A549 (cell line): Measurements from ENCODE around the gene NDC80. TPM values are rescaled to one million over a fixed set of nuclear protein-coding genes. Genes with fewer than 3 reads are reported as not detected.

Experiments used
- ATAC-seq, 2 experiments: fragments of 200-7000 bp in 1 of 2; fragments of >200 bp in 1 of 2; cut with Nextera tagmentation in 1 of 2; cut with Tn5 transposase in 1 of 2; 3 replicates each; pipeline versions ENCODE4 v1.8.0 to v1.9.1; 2018 to 2020; ENCODE audit warnings: mild to moderate bottlenecking in 1 of 2, moderate library complexity in 1 of 2
- CTCF ChIA-PET: fragments of 300-600 bp; sonication (Branson Sonifier 250); formaldehyde crosslinking; extraction: SDS; loops from one replicate; lab custom pipeline; 2021; ENCODE audit warnings: antibody characterized with exemption, inconsistent platforms; lab: Yijun Ruan, JAX
- POLR2A ChIA-PET: fragments of 350-600 bp; formaldehyde crosslinking; extraction: SDS; loops from one replicate; lab custom pipeline; 2021; ENCODE audit warnings: antibody characterized with exemption, inconsistent platforms; lab: Yijun Ruan, JAX
- DNase-seq, 2 experiments: peaks; one replicate each; pipeline versions ENCODE4 v3.0.0 to v3.0.0-alpha.2; 2011 to 2016; ENCODE audit warnings: low read depth in 1 of 2, low spot score in 1 of 2
- FAIRE-seq: peaks from 2 replicates; lab custom pipeline; 2011; peaks lifted over from hg19 to GRCh38; lab: Jason Lieb, UNC
- H3K27ac ChIP-seq, 2 experiments: fragments of >200 bp; sonication (Bioruptor Twin); formaldehyde crosslinking; 3 replicates each; pipeline ENCODE4 v1.5.1; 2016 to 2017
- H3K4me1 ChIP-seq: fragments of >200 bp; sonication (Bioruptor Twin); formaldehyde crosslinking; 3 replicates; pipeline ENCODE4 v1.6.1; 2016
- H3K4me2 ChIP-seq: fragments of >200 bp; sonication (Bioruptor Twin); formaldehyde crosslinking; 3 replicates; pipeline ENCODE4 v1.6.1; 2016
- H3K4me3 ChIP-seq: fragments of >200 bp; sonication (Bioruptor Twin); formaldehyde crosslinking; 3 replicates; pipeline ENCODE4 v1.5.1; 2016
- H3K9me3 ChIP-seq: fragments of >200 bp; sonication (Bioruptor Twin); formaldehyde crosslinking; 3 replicates; pipeline ENCODE4 v1.6.1; 2016
- ATOH8 ChIP-seq: fragments of 250-450 bp; sonication (Bioruptor Pico); IDR thresholded peaks from 2 replicates; pipeline ENCODE4 v1.5.0; 2020; ENCODE audit warnings: low read depth, mild to moderate bottlenecking, moderate library complexity
- CEBPB ChIP-seq, 2 experiments: fragments of >200 bp in 1 of 2; sonication (Bioruptor Twin) in 1 of 2; formaldehyde crosslinking in 1 of 2; IDR thresholded peaks; 2 replicates each; pipeline ENCODE4 v1.6.1; 2012 to 2016
- CHD4 ChIP-seq: fragments of 200-600 bp; sonication (generic); IDR thresholded peaks from 2 replicates; pipeline ENCODE4 v1.6.1; 2016; ENCODE audit warnings: antibody characterized with exemption, mild to moderate bottlenecking, borderline replicate concordance
- EHMT2 ChIP-seq: fragments of 200-600 bp; sonication (generic); IDR thresholded peaks from 2 replicates; pipeline ENCODE4 v1.6.1; 2016; ENCODE audit warnings: antibody characterized with exemption, low read depth, mild to moderate bottlenecking, moderate library complexity
- EP300 ChIP-seq, 2 experiments: fragments of >200 bp; sonication (Bioruptor Twin); formaldehyde crosslinking; IDR thresholded peaks; 2 replicates in 1 of 2; 3 replicates in 1 of 2; pipeline ENCODE4 v1.6.1; 2016 to 2017
- FOSL2 ChIP-seq, 2 experiments: fragments of 450-650 bp in 1 of 2; fragments of >200 bp in 1 of 2; sonication (Bioruptor Twin) in 1 of 2; formaldehyde crosslinking; IDR thresholded peaks; 2 replicates each; pipeline versions ENCODE4 v1.5.0 to v1.6.1; 2016 to 2020; ENCODE audit warnings: mild to moderate bottlenecking in 1 of 2, moderate library complexity in 1 of 2
- GATA3 ChIP-seq: IDR thresholded peaks from 2 replicates; pipeline ENCODE4 v1.6.1; 2012; ENCODE audit warnings: borderline replicate concordance
- HDAC2 ChIP-seq: fragments of 200-600 bp; sonication (generic); IDR thresholded peaks from 2 replicates; pipeline ENCODE4 v1.6.1; 2016
- HEYL ChIP-seq: fragments of 250-450 bp; sonication (Bioruptor Pico); IDR thresholded peaks from 2 replicates; pipeline ENCODE4 v1.8.0; 2021; ENCODE audit warnings: mild to moderate bottlenecking, moderate library complexity
- HOXB13 ChIP-seq: fragments of 250-450 bp; sonication (Bioruptor Pico); IDR thresholded peaks from 2 replicates; pipeline ENCODE4 v1.5.0; 2020; ENCODE audit warnings: low read depth, mild to moderate bottlenecking, moderate library complexity
- HOXB5 ChIP-seq: fragments of 250-450 bp; sonication (Bioruptor Pico); IDR thresholded peaks from 2 replicates; pipeline ENCODE4 v1.5.0; 2020; ENCODE audit warnings: mild to moderate bottlenecking, moderate library complexity
- KDM1A ChIP-seq: fragments of 200-600 bp; sonication (generic); IDR thresholded peaks from 2 replicates; pipeline ENCODE4 v1.6.1; 2016; ENCODE audit warnings: low read depth, mild to moderate bottlenecking
- MAZ ChIP-seq: fragments of 150-350 bp; IDR thresholded peaks from 2 replicates; pipeline ENCODE4 v1.6.1; 2014; ENCODE audit warnings: antibody characterized with exemption, low read depth, low read length, borderline replicate concordance
- NFE2L2 ChIP-seq: fragments of 150-350 bp; conservative IDR thresholded peaks from 2 replicates; pipeline ENCODE4 v1.6.1; 2014; ENCODE audit warnings: low read length
- NR3C1 ChIP-seq: fragments of >200 bp; sonication (Bioruptor Twin); formaldehyde crosslinking; IDR thresholded peaks from 3 replicates; pipeline ENCODE4 v1.6.1; 2017
- PHF8 ChIP-seq: fragments of 200-600 bp; sonication (generic); IDR thresholded peaks from 2 replicates; pipeline ENCODE4 v1.6.1; 2016; ENCODE audit warnings: low read depth, mild to moderate bottlenecking, antibody characterized with exemption, moderate library complexity, borderline replicate concordance
- RARB ChIP-seq: fragments of 250-450 bp; sonication (Bioruptor Pico); IDR thresholded peaks from 2 replicates; pipeline ENCODE4 v1.8.0; 2021; ENCODE audit warnings: mild to moderate bottlenecking, moderate library complexity
- RFX5 ChIP-seq: fragments of 450-650 bp; IDR thresholded peaks from 2 replicates; pipeline ENCODE4 v1.7.1; 2014; ENCODE audit warnings: antibody characterized with exemption, mild to moderate bottlenecking, moderate library complexity
- RNF2 ChIP-seq: fragments of 200-600 bp; sonication (generic); IDR thresholded peaks from 2 replicates; pipeline ENCODE4 v1.6.1; 2016; ENCODE audit warnings: low read depth, mild to moderate bottlenecking, antibody characterized with exemption, moderate library complexity, borderline replicate concordance
- TP53 ChIP-seq: fragments of 250-450 bp; sonication (Bioruptor Pico); IDR thresholded peaks from 2 replicates; pipeline ENCODE4 v1.5.0; 2021; ENCODE audit warnings: mild to moderate bottlenecking, moderate library complexity
- USF2 ChIP-seq: fragments of 450-650 bp; IDR thresholded peaks from 2 replicates; pipeline ENCODE4 v1.6.1; 2014; ENCODE audit warnings: antibody characterized with exemption
- ZNF302 ChIP-seq: fragments of 250-450 bp; sonication (Bioruptor Pico); IDR thresholded peaks from 2 replicates; pipeline ENCODE4 v1.9.0; 2021; ENCODE audit warnings: inconsistent platforms, mild to moderate bottlenecking, moderate library complexity
- WGBS: methylation state at CpG from one replicate; pipeline ENCODE4 v1.1.6; 2017; ENCODE audit errors: missing lambda C conversion rate; 5-methylcytosine and 5-hydroxymethylcytosine counted together
- polyA plus RNA-seq, 4 experiments: library from polyadenylated mRNA; depleted of rRNA in 3 of 4; stranded (reverse); fragments of >200 nt; fragmentation: RNase III in 1 of 4; extraction: RNeasy Plus Mini Kit Qiagen cat#74134 plus additional on column Dnase treatment in 1 of 4; gene quantifications; 2 replicates in 3 of 4; 3 replicates in 1 of 4; pipeline ENCODE4 v1.2.3, GENCODE V29; 2011 to 2017
- TF ChIP-seq, protein P1 (sequence below): IDR thresholded peaks from 2 replicates; pipeline ENCODE4 v1.6.1; 2012
- TF ChIP-seq, protein P2 (sequence below): fragments of >200 bp; sonication (Bioruptor Twin); formaldehyde crosslinking; IDR thresholded peaks from 2 replicates; pipeline ENCODE4 v1.6.1; 2016
- TF ChIP-seq, protein P3 (sequence below): IDR thresholded peaks from 2 replicates; pipeline ENCODE4 v1.6.1; 2012; ENCODE audit warnings: low read depth, borderline replicate concordance
- TF ChIP-seq, protein P4 (sequence below): fragments of 250-450 bp; sonication (Bioruptor Pico); IDR thresholded peaks from 2 replicates; pipeline ENCODE4 v1.5.0; 2021; ENCODE audit warnings: mild to moderate bottlenecking, moderate library complexity, borderline replicate concordance

Gene NDC80
- polyA plus RNA-seq, 2 of the 4 experiments (the other 2 are of a cell fraction): 11.1 to 20.2 TPM

DNA sequence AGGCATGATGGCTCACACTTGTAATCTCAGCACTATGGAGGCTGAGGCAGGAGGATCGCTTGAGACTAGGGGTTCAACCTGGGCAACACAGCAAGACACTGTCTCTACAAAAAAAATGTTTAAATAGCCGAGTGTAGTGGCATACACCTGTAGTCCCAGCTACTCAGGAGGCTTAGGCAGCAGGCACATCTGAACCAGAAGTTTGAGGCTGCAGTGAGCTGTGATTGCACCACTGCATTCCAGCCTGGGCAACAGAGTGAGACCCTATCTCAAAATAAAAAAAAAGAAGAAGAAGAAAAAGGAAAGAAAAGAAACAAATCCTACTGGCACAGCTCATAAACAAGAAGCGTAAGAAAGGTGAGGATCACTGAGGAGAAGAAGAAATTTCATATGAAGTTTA is 19.9 kb upstream of the NDC80 start (continued):
- no peak for TF ChIP-seq FOSL2 (IDR thresholded peaks at IDR 0.05)
- no peak for TF ChIP-seq FOSL2 (CRISPR knock-in tag; IDR thresholded peaks at IDR 0.05)
- TF ChIP-seq CHD4: no peak
- TF ChIP-seq HEYL (CRISPR knock-in tag): no peak
- TF ChIP-seq MAZ: no peak
- TF ChIP-seq HOXB13 (CRISPR knock-in tag): no peak
- no peak for TF ChIP-seq TP53
- TF ChIP-seq ZNF302: no peak
- no peak for TF ChIP-seq HDAC2

GRCh38 chr18:2554696-2555095 is 16.7 kb upstream of the NDC80 start:
- no peak for DNase-seq
- CTCF ChIA-PET: interaction anchor here (0.6 to 1.8 kb wide), 2 partner anchors 10 to 1690 kb away, joined by 3 to 7 read pairs; no protein-coding TSS in a partner anchor
- WGBS: 88% methylated on average over 4 of the region's 4 CpGs
- H3K4me1 ChIP-seq: no peaks in the 10 kb centered on the region
- H3K4me3 ChIP-seq: no peak overlapping the region
- no peaks in the 10 kb centered on the region for H3K9me3 ChIP-seq
- H3K27ac ChIP-seq: no peak overlapping the region
- H3K4me2 ChIP-seq: no peak overlapping the region
- POLR2A ChIA-PET: no interaction called here
- FAIRE-seq: no peak
- TF ChIP-seq RFX5 (no peak), EHMT2 (no peak), HOXB13 (CRISPR knock-in tag) (no peak), USF2 (no peak), GATA3 (no peak), PHF8 (no peak), KDM1A (no peak), RARB (CRISPR knock-in tag) (no peak), NFE2L2 (no peak), HOXB5 (CRISPR knock-in tag) (no peak), RNF2 (no peak), ATOH8 (CRISPR knock-in tag) (no peak), EP300 (IDR thresholded peaks at IDR 0.05) (no peak), NR3C1 (no peak), CEBPB (IDR thresholded peaks at IDR 0.05) (no peak)
- TF ChIP-seq, protein P1, sequence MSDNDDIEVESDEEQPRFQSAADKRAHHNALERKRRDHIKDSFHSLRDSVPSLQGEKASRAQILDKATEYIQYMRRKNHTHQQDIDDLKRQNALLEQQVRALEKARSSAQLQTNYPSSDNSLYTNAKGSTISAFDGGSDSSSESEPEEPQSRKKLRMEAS: no peak
- TF ChIP-seq, protein P2, sequence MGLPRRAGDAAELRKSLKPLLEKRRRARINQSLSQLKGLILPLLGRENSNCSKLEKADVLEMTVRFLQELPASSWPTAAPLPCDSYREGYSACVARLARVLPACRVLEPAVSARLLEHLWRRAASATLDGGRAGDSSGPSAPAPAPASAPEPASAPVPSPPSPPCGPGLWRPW: no peak
- TF ChIP-seq, protein P3, sequence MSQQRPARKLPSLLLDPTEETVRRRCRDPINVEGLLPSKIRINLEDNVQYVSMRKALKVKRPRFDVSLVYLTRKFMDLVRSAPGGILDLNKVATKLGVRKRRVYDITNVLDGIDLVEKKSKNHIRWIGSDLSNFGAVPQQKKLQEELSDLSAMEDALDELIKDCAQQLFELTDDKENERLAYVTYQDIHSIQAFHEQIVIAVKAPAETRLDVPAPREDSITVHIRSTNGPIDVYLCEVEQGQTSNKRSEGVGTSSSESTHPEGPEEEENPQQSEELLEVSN: no peak
- TF ChIP-seq, protein P4, sequence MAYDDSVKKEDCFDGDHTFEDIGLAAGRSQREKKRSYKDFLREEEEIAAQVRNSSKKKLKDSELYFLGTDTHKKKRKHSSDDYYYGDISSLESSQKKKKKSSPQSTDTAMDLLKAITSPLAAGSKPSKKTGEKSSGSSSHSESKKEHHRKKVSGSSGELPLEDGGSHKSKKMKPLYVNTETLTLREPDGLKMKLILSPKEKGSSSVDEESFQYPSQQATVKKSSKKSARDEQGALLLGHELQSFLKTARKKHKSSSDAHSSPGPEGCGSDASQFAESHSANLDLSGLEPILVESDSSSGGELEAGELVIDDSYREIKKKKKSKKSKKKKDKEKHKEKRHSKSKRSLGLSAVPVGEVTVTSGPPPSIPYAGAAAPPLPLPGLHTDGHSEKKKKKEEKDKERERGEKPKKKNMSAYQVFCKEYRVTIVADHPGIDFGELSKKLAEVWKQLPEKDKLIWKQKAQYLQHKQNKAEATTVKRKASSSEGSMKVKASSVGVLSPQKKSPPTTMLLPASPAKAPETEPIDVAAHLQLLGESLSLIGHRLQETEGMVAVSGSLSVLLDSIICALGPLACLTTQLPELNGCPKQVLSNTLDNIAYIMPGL (CRISPR knock-in tag): no peak
- ATAC-seq: no peak
